ENCODE measurements around the gene METTL22.

DNA sequence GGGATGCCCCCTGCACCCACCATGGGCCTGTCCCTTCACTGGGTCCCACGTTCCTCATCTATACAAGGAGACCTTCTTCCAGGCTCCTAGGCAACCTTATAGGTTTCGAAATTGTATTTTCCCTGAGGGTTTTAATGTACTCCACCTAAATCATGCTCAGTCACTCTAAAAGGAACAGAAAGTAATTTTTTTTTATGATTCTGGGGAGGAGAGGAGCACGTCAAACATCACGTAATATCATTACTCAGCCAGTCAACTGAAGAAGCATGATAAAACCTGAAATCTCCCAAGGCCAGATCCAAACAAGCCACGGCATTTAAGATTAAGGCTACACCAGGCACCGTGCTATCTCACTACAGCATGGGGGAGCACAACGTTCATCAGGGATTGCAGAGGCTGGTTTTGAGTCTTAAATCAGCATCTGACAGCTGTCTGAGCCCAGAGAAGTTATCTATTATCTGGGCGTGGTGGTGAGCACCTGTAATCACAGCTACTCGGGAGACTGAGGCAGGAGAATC is 27.3 kb upstream of the METTL22 start:
- TF ChIP-seq, protein P1, sequence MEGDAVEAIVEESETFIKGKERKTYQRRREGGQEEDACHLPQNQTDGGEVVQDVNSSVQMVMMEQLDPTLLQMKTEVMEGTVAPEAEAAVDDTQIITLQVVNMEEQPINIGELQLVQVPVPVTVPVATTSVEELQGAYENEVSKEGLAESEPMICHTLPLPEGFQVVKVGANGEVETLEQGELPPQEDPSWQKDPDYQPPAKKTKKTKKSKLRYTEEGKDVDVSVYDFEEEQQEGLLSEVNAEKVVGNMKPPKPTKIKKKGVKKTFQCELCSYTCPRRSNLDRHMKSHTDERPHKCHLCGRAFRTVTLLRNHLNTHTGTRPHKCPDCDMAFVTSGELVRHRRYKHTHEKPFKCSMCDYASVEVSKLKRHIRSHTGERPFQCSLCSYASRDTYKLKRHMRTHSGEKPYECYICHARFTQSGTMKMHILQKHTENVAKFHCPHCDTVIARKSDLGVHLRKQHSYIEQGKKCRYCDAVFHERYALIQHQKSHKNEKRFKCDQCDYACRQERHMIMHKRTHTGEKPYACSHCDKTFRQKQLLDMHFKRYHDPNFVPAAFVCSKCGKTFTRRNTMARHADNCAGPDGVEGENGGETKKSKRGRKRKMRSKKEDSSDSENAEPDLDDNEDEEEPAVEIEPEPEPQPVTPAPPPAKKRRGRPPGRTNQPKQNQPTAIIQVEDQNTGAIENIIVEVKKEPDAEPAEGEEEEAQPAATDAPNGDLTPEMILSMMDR (IDR thresholded peaks at IDR 0.05) = no peak
- no peak for TF ChIP-seq POLR2A (IDR thresholded peaks at IDR 0.05)

All from body of pancreas (tissue), 4 donors.